ENCODE measurements around the gene MFSD2B.

MFSD2B gene

GRCh38 chr2:24052951-24053350 lies 43.1 kb downstream of the MFSD2B start:
- TF ChIP-seq CTCF (IDR thresholded peaks at IDR 0.05; ENCODE audit: low read depth, low read length), result no peak
- DNase-seq (ENCODE audit: extremely low read depth, low read depth), result no peak

- TF ChIP-seq CTCF (IDR thresholded peaks at IDR 0.05; ENCODE audit: low read depth, low read length), result no peak
- DNase-seq (ENCODE audit: extremely low read depth, low read depth), result no peak
Measured at GRCh38 chr2:24054366-24055010, 44.6 kb downstream of the MFSD2B start.

- TF ChIP-seq CTCF (IDR thresholded peaks at IDR 0.05; ENCODE audit: low read depth, low read length), result no peak
- no peak for DNase-seq (ENCODE audit: extremely low read depth, low read depth)
Measured at GRCh38 chr2:24055750-24056149, 45.9 kb downstream of the MFSD2B start.

- DNase-seq (ENCODE audit: extremely low read depth, low read depth), result no peak
- no peak for TF ChIP-seq CTCF (IDR thresholded peaks at IDR 0.05; ENCODE audit: low read depth, low read length)
Measured at GRCh38 chr2:24058564-24059271, 48.8 kb downstream of the MFSD2B start.

GRCh38 chr2:24065341-24065740 lies 55.5 kb downstream of the MFSD2B start:
- DNase-seq (ENCODE audit: extremely low read depth, low read depth), result no peak
- TF ChIP-seq CTCF (IDR thresholded peaks at IDR 0.05; ENCODE audit: low read depth, low read length), result no peak

- no peak for TF ChIP-seq CTCF (IDR thresholded peaks at IDR 0.05; ENCODE audit: low read depth, low read length)
- no peak for DNase-seq (ENCODE audit: extremely low read depth, low read depth)
Measured at GRCh38 chr2:24072259-24072658, 62.4 kb downstream of the MFSD2B start.

GRCh38 chr2:24073816-24074215 lies 63.9 kb downstream of the MFSD2B start:
- TF ChIP-seq CTCF (IDR thresholded peaks at IDR 0.05; ENCODE audit: low read depth, low read length), result no peak

More at GRCh38 chr2:24073816-24074215, 63.9 kb downstream of the MFSD2B start:
- DNase-seq (ENCODE audit: extremely low read depth, low read depth), result no peak
